ENCODE results near the gene ZNF333.
"Not testable (repeated sequence)": the region's sequence is repeated elsewhere in the genome, so short reads cannot be mapped to it uniquely, and the experiment has no call there.

The ZNF333 gene

DNA sequence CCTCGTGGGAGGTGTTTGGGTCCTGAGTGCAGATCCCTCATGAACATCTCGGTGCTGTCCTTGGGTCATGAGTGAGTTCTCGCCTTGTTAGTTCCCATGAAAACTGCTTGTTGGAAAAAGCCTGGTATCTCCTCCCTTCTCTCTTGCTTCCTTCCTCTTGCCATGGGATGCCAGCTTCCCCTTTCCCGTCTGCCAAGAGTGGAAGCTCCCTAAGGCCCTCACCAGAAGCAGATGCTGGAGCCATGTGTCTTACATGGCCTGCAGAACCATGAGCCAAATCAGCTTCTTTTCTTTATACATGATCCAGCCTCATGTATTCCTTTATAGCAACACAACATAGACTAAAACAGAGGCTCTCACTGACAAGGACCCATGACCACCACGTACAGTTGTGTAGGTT lies 80.3 kb downstream of the ZNF333 start:
- no peak for DNase-seq

DNA sequence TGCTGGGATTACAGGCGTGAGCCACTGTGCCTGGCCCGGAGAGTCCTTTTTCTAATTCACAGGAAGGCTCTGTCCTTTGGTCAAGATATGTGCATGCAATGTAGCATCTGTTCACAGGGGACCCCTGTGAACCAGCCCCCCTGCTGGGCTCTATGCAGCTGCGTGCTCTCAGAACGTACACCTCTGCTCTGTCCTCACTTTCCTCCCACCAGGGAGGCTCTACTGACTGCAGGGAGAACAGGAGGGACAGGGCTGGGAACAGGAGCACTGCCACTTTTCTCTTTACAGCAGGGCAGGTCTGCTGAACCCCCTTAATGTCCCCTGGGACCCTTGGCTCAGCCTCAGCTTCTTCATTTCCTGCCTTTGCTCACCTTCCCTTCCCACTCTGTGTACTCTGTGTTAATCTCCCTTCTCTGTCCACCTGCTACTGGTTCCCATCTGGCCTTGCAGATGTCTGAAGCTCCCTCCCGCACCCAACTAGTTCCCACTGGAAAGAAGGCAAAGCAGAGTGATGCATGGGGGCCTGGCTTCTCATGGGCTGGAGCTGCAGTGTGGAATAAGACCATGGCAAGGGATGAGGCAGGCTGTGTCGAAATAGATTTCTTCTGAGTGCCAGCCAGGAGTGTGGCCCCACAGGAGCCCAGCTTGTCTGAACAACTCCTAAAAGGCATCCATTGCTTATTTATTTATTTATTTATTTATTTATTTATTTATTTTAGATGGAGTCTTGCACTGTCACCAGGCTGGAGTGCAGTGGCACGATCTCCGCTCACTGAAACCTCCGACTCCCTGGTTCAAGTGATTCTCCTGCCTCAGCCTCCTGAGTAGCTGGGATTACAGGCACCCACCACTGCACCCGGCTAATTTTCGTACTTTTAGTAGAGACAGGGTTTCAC lies 81.3 kb downstream of the ZNF333 start:
- no peak for DNase-seq

DNA sequence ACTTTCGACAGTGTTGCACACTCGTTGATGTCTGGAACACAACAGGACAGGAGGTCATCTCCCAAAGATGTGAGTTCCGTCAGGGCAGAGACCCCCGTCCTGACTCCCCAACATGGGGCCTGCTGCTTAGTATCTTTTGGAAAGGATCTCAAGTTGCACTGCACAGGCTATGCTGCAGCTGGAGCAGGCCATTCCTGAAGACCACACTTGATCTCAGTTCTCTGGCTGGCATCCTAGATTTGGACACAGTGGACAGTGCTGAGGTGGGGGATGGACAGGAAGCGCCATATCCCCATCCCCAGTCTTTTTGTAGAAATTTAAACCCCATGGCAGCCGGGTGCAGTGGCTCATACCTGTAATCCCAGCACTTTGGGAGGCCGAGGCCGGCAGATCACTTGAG lies 82.6 kb downstream of the ZNF333 start:
- DNase-seq = no peak

DNA sequence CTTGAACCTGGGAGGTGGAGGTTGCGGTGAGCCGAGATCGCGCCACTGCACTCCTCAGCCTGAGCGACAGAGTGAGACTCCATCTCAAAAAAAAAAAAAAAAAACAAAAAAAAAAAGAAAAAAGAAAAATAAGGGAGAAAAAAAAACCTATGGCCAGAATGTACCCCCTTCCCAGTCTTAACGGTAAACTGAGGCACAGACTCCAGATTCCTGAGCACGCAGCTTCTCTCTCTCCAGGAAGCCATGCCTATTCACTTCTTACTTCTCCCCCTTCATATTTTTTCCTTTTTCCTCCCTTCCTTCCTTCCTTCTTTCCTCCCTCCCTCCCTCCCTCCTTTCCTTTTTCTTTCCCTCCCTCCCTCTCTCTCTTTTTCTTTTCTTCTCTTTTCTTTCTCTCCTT lies 83.1 kb downstream of the ZNF333 start:
- no peak for DNase-seq

DNA sequence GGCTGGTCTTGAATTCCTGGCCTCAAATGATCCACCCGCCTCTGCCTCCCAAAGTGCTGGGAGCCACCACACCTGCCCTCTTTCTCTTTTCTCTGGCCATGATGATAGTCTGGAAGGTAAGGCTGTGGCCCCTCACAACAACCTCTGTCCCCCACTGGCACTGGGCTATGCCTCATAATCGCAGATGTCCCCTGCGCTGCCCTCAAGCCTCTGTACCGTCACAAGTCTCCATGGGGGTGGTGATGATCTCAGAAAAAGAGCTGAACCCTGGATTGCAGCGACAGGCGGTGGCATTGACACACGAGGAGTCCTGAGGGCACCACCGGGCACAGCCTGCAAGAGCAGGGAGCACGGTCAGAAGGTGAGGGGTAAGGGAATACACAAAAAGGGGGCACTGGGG lies 83.9 kb downstream of the ZNF333 start:
- DNase-seq = not testable (repeated sequence)

DNA sequence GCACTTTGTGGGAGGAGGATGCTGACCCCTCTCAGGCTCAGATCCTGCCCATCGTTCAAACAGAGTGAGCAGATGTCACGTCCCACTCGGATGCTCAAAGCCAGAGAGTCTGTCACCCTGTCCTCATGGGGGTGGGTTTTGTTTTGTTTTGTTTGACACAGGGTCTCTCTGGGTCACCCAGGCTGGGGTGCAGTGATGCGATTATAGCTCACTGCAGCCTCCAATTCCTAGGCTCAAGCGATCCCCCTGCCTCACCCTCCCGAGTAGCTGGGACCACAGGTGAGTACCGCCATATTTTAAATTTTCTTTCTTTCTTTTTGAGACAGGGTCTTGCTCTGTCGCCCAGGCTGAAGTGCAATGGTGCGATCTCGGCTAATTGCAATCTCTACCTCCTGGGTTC lies 84.5 kb downstream of the ZNF333 start:
- no peak for DNase-seq

DNA sequence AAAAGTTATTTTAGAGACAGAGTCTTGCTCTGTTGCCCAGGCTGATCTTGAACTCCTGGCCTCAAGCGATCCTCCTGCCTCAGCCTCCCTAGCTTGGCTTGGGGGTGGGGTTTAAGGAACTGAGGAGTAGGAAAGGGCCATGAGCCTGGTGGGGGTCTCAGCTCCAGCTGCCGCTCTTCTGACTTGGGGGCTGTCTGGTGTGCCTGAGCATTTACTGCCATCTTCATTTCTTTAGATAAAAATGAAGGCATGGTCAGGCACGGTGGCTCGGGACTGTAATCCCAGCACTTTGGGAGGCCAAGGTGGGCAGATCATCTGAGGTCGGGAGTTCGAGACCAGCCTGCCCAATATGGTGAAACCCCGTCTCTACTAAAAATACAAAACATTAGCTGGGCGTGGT lies 85.5 kb downstream of the ZNF333 start:
- not testable (repeated sequence) for DNase-seq

DNA sequence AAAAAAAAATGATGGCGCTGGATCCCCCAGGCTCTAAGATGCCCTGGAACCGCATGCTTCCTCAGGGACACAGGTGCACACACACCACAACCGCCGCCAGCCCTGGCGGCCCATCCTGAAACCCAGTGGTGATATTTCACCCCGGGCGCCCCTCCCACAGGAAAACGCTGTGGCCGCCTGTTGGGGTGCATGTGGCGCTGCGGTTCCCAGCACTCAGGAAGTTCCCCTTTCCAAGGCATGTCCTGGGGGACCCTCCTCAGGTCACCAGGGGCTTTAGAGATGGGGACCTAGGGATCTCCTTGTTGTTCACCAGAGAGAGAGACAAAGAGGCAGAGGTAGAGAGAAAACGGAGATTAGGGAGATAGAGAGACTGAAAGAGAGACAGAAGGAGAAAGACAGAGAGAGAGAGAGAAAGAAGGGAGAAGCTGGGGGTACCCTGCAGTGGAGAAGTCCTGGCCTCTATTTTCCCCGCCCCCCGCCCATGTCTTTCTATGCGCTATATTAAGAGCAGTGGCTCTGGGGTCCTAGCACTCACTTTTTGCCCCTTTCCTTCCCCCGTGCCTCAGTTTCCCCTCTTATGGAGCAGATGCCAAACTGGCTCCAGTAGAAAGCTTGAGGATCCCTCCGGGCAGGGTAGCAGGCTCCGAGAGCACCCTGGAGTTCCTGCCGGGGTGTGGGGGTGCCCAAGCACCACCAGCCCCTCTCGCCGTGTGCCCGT lies 86.2 kb downstream of the ZNF333 start:
- DNase-seq = no peak

DNA sequence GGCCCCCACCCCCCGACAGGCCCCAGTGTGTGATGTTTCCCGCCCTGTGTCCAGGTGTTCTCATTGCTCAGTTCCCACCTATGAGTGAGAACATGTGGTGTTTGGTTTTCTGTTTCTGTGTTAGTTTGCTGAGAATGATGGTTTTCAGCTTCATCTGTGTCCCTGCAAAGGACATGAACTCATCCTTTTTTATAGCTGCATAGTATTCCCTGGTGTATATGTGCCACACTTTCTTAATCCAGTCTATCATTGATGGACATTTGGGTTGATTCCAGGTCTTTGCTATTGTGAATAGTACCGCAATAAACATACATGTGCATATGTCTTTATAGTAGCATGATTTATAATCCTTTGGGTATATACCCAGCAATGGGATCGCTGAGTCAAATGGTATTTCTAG lies 87.8 kb downstream of the ZNF333 start:
- not testable (repeated sequence) for DNase-seq

DNA sequence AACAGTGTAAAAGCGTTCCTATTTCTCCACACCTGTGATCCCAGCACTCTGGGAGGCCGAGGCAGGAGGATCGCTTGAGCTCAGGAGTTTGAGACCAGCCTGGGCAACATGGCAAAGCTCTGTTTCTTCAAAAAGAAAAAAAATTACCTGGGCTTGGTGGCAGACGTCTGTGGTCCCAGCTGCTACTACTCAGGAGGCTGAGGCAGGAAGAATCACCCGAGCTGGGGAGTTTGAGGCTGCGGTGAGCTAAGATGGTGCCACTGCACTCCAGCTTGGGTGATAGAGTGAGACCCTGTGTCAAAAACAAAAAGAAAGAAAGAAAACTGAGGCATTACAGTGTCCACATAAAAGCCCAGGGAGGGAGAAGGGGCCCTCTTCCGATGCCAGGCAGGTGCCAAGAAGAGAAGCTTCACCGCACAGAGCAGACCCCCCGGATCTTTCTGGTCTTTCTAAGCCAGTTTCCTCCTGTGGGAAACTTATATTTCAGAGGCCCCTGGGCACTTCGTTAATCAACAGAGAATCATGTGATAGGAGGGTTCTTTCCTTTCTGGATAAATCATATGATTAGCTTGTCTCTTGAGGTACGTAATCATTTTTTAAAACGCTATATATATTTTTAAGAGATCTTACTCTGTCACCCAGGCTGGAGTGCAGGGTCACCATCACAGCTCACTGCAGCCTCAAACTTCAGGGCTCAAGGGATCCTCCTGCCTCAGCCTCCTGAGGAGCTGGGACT lies 88.4 kb downstream of the ZNF333 start, which contains the start of gene ADGRE2:
Gene ADGRE2, minus strand, starts transcription at position 451 of the 736 bp plus-strand sequence. CDS start 1,804 bp downstream, outside the sequence.
- not testable (repeated sequence) for DNase-seq

DNA sequence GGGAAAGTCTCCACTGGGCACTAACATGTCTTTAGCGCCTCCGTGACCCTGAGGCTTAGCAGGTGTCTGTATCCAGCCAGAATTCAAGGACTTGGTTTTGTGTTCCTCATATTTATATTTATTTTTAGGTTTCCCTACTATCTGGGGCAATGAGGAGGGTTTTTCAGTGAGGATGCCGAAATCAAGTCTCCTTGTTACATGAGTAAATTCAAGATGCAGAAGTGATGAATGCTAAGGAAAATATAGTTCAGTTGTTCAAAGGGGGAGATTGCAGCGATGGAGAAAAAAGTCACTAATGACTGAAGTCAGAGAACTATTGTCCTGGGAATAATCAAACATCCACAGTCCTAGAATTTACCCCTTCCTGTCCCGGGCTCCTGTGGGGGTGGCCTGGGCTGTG lies 89.3 kb downstream of the ZNF333 start:
- no peak for DNase-seq

DNA sequence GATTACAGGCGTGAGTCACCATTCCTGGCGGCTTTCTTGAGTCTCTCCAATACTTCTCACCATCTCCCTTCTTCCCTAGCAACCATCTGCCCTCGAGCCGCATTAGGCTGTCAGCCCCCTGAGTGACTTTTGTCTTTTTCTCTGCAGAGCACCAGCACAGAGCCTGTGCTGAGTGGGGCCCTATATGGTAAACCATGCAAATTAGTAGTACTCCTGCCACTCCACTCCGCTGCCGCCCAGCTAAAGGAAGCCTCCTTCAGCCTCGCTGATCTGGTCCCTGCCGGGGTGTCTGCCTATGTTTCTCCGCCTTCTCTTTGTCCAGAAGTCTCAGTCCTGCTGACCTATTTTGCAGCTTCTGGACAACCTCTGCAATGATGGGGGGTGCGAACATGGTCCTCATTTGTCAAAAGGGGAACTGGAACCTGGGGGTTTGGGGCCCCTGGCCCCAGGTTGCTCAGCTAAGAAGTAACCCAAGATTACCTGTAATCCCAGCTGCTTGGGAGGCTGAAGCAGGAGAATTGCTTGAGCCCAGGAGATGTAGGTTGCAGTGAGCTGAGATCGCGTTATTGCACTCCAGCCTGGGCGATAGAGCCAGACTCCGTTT lies 90.9 kb downstream of the ZNF333 start:
- DNase-seq = not testable (repeated sequence)

DNA sequence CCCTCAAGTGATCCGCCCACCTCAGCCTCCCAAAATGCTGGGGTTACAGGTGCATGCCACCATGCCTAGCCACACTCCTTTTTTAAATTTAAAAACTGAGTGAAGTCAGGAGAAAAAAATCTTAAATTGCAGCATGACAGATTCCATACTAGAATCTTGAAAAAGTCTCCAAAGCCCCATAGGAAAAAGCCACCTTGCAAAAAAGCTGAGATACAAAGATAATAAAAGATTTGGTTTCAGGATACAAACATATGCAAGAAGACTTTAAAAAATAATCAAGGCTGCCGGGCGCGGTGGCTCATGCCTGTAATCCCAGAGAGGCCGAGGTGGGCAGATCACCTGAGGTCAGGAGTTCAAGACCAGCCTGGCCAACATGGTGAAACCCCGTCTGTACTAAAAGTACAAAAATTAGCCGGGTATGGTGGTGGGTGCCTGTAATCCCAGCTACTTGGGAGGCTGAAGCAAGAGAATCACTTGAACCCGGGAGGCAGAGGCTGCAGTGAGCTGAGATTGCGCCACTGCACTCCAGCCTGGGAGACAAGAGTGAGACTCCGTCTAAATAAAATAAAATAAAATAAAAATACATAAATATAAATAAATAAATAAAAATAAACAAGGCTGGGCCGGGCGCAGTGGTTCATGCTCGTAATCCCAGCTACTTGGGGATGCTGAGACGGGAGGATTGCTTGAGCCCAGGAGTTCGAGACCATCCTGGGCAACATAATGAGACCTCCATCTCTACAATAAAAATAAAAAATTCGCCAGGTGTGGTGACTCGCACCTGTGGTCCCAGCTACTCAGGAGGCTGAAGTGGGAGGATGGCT lies 92.1 kb downstream of the ZNF333 start:
- not testable (repeated sequence) for DNase-seq

DNA sequence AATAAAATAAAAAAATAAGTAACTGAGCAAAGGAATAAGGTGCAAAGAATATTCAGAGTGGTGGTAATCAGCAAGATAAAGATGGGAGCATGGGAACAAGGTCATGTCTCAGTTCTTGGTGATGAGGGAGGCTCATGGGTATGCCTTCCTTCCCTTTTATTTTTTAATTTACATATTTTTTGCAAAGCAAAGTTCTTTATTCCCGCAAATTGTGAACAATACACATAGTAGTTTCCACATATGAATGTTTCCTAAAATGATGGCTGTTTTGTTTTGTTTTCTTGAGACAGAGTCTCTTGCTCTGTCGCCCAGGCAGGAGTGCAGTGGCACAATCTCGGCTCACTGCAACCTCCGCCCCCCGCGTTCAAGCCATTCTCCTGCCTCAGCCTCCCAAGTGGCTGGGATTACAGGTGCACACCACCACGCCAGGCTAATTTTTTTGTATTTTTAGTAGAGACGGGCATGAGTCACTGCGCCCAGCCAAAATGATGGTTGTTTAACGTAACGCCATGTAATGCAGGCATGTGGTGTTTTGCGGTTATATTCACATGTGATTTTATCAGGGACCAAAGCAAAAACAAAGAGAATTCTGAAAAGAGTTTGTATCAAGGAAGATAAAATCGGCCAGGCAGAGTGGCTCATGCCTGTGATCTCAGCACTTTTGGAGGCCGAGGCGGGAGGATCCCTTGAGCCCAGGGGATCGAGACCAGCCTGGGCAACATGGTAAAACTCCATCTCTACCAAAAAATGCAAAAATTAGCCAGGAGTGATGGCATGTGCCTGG lies 93.0 kb downstream of the ZNF333 start:
- DNase-seq = no peak
